Right cardiac atrium (tissue), 5 donors: ENCODE measurements around the gene EGFR. TPM values are rescaled to one million over a fixed set of nuclear protein-coding genes. Genes with fewer than 3 reads are reported as not detected.
A peak's percentile ranks its signal among the peaks of the same experiment; 100 is the strongest.

ENCODE experiments used
- ATAC-seq, 2 donors: fragments of 200-7000 bp; cut with Tn5 transposase; one replicate each; pipeline versions ENCODE4 v1.8.0 to v1.9.1; 2020; ENCODE audit warnings: moderate library complexity in 2 of 2, mild to moderate bottlenecking in 1 of 2
- DNase-seq, 3 donors: peaks; one replicate each; pipeline ENCODE4 v3.0.0-alpha.2; 2020
- H3K27ac ChIP-seq: one replicate; pipeline ENCODE4 v1.5.1; 2013; ENCODE audit warnings: mild to moderate bottlenecking, low read length, control low read depth, moderate library complexity
- H3K27me3 ChIP-seq: one replicate; pipeline ENCODE4 v1.6.1; 2013; ENCODE audit not compliant: control insufficient read depth, insufficient read depth
- H3K4me1 ChIP-seq: one replicate; pipeline ENCODE4 v1.6.1; 2013; ENCODE audit warnings: low read length; ENCODE audit not compliant: control insufficient read depth, insufficient read depth
- H3K4me3 ChIP-seq: one replicate; pipeline ENCODE4 v1.5.1; 2013; ENCODE audit warnings: low read length, control low read depth
- H3K9me3 ChIP-seq: one replicate; pipeline ENCODE4 v1.6.1; 2013; ENCODE audit warnings: low read length; ENCODE audit not compliant: control insufficient read depth
- WGBS: extraction: QIAGEN DNeasy Blood & Tissue Kit; methylation state at CpG from one replicate; pipeline ENCODE4 v1.1.7; 2013; 5-methylcytosine and 5-hydroxymethylcytosine counted together
- intact Hi-C, 4 donors: fragments of 100-400 bp; cut with DNase I; formaldehyde crosslinking; loops; one replicate each; pipeline versions ENCODE4 v1.11.0 to v1.14.0; 2022 to 2023
- polyA plus RNA-seq: library from polyadenylated mRNA; stranded (reverse); fragments of 200-250 nt; gene quantifications from one replicate; pipeline ENCODE4 v1.2.3, GENCODE V29; 2013
- total RNA-seq, 4 donors: library from RNA; stranded (reverse); fragmentation: NEBNext Ultra II Directional; extraction: Animal tissue kit (Norgen Biotek cat#: 25700); gene quantifications; one replicate each; pipeline ENCODE4 v1.2.1, GENCODE V29; 2021
- donor health status: healthy with polysubstance abuse.
- donor health status: DM: no; HTN: yes; CAD: no.
- donor health status: DM: no; HTN: no; CAD: no.
- donor health status: DM: no; HTN: yes; CAD: no; lungs with severe emphysema.
- donor health status: DM: yes; HTN: yes; CAD: no.

The EGFR gene
- total and polyA plus RNA-seq, 5 donors, result 4.2 to 21.8 (median 14.8) TPM

DNA sequence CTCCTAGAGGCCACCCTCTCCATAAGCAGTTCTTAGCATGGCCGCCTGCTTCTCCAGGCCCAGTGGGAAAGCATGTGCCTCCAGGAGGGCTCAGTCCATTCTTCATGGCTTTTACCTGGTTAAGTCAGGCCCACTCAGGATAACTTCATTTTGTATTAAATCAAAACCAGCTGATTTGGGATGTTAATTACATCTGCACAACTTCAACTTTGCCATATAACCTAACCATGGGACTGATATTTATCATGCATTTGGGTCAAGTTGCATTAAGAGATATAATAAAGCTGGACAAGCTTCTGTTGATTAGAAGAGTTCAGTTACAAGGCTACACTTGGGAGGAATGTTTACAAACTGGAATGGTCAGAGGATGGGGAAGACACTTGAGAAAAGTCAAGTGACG, 65.5 kb downstream of the EGFR start:
- DNase-seq (no peak), ATAC-seq (no peak)
- Histone ChIP-seq H3K27ac (no peak overlapping the region), H3K4me1 (peaks cover 6% of the 10 kb centered on the region), H3K9me3 (no peaks in the 10 kb centered on the region), H3K4me3 (no peak overlapping the region), H3K27me3 (no peaks in the 10 kb centered on the region)
- WGBS, result 98% methylated on average over 2 of the region's 2 CpGs
- intact Hi-C loops, result no loop called here

DNA sequence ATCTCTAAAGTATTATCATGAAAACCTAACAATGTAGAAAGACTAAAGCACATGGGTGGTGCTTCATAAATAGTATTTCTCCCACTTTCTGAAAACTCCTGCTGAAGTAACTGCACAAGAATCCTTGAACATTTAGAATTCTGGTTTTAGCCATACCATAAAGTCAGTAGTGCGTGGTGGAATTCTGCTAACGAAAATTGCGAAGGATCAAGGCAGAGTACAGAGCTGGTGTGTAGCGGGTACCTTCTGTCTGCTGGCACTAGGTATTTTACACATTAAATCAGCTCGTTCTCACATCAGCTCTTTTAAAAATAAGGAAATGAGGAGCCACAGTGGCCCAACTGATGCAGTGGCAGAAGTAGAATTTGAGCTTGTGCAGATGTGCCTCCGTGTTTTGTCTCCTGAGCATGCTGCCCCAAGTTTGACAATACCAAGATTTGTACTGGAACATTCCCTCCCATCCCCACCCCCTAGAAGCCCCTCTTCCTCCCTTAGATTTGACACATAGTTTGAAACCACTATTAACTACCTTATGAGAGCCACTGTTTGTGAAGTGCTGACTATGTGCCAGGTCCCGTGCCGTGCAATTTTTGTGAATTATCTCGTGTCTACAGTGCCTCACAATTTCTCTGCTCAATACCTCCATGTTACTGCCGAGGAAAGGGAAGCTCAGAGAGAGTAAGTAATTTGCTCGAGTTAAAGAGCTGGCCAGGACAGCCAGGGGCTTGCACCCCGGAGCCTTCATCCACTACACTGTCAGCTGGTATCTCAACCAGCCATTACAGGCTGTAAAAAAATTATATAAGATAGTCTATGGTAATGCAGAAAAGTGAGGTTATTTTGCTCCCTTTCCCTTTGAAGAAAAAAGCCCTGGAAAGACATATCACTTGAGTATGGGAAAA, 66.9 kb downstream of the EGFR start:
- H3K27me3 ChIP-seq, result no peaks in the 10 kb centered on the region
- H3K4me3 ChIP-seq, result no peak overlapping the region
- H3K4me1 ChIP-seq, result peaks cover 6% of the 10 kb centered on the region
- intact Hi-C loops, result no loop called here
- 70% methylated on average over 12 of the region's 12 CpGs for WGBS
- DNase-seq (no peak), ATAC-seq (no peak)
- H3K27ac ChIP-seq, result no peak overlapping the region
- H3K9me3 ChIP-seq, result no peaks in the 10 kb centered on the region

DNA sequence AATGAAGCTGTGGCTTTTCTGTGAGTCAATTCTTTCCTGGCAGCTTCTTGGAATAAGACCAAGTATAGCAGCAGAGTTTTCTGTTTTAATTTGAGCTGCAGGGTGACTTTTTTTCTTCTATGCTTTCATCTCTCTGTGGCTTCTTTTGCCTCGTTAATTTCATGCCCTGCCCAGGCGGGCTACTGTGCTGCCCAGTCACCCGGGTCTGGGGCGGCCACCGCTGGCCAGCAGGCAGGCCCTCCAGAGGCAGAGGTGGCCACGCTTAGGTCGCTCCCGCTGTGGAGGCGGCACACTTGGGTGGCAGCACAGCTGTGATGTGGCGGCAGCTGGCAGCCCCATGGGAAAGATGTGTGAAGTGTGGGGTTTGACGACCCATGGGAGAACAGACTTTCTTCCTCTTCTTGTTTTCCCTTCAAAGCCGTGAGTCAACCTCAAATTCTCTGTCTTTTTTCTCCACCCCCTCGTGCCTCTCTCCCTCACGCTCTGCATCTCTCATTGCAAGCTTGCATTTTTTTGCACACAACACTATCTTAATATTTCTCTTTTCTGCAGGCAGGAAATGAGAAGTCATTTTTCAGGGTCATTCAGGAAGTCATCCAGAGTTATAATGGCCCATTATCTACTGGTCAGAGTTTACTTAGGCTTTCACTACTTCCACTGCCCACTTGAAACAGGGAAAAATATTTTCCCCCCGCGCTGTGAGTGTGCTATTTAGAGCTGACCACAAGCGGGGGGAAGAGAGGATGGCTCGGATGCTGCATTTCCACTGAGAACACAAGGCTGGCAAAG, 67.8 kb downstream of the EGFR start:
- intact Hi-C loops, result no loop called here
- Histone ChIP-seq H3K4me3 (no peak overlapping the region), H3K27me3 (no peaks in the 10 kb centered on the region), H3K27ac (peak overlapping the region; percentile 76), H3K4me1 (peaks cover 2% of the 10 kb centered on the region), H3K9me3 (no peaks in the 10 kb centered on the region)
- peak; percentile 71 to 77 for ATAC-seq
- 13% methylated on average over 18 of the region's 18 CpGs for WGBS
- peak; percentile 33 to 64 (median 57) for DNase-seq

DNA sequence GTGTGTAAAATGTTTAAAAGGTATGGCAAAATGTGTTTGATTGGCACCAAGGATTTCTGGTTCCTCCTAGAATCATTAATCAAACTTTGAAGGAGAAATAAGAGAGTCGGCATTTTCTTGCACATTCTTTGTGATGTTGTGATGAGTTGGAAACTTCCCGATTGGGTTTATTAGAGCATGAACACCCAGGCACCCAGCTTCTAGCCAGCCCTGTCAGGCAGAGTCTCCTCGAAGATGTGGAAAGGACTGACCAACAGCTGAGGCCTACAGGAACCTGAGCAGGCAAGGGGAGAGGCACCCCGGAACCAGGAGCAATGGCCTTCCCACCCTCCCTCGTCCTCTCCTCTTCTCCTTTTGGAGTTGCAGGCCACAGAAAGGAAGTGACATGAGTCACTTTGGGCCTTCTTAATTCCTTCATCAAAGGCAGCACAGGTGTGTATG, 68.7 kb downstream of the EGFR start:
- ATAC-seq, result no peak
- WGBS, result 74% methylated on average over 5 of the region's 5 CpGs
- Histone ChIP-seq H3K27ac (no peak overlapping the region), H3K4me3 (no peak overlapping the region), H3K9me3 (no peaks in the 10 kb centered on the region), H3K4me1 (peaks cover 4% of the 10 kb centered on the region), H3K27me3 (no peaks in the 10 kb centered on the region)
- intact Hi-C loops, result no loop called here
- no peak for DNase-seq

DNA sequence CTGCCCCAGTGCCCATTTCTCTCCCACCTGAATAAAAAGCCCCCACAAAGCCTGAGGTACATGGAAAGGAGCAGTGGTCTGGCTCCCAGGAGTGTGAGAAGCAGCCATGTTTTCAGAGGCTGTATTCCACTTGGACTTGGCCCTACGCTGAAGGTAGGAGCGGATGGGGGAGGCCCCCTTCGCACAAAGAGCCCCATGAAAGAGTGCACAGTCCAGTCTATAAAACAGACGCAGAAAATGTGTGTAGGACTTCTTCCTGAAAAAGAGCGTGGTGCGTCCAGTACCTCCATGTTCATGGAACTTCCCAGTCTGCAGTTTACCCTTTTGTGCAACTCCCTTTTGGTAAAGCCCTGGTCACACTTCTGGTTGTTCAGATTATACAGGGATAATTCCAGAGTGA, 69.3 kb downstream of the EGFR start:
- intact Hi-C loops, result no loop called here
- Histone ChIP-seq H3K27me3 (no peaks in the 10 kb centered on the region), H3K4me3 (no peak overlapping the region), H3K4me1 (peaks cover 4% of the 10 kb centered on the region), H3K27ac (no peak overlapping the region), H3K9me3 (no peaks in the 10 kb centered on the region)
- 91% methylated on average over 6 of the region's 6 CpGs for WGBS
- ATAC-seq (no peak), DNase-seq (no peak)

DNA sequence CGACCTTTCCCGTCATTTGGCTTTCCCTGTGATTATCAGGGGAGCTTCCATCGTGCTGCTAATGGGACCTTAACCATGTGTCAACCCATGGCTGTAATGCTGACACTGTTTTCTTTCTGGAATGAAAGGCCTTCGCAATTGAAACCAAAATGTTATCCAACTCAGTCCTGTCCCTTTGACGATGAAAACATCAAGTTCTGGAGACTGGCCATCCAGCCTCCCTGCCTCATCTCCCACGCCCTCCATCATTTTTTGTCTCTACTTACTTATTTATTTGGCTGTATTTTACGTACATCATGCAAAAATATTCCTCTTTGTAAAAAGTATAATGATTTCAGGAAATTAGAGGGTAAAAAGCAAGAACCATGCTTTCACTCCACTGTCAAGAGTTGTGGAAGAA, 69.8 kb downstream of the EGFR start:
- ATAC-seq (no peak), DNase-seq (no peak)
- H3K4me1 ChIP-seq, result peaks cover 4% of the 10 kb centered on the region
- 70% methylated on average over 7 of the region's 7 CpGs for WGBS
- no peaks in the 10 kb centered on the region for H3K27me3 ChIP-seq
- no peak overlapping the region for H3K27ac ChIP-seq
- H3K4me3 ChIP-seq, result no peak overlapping the region
- intact Hi-C loops, result no loop called here
- no peaks in the 10 kb centered on the region for H3K9me3 ChIP-seq

DNA sequence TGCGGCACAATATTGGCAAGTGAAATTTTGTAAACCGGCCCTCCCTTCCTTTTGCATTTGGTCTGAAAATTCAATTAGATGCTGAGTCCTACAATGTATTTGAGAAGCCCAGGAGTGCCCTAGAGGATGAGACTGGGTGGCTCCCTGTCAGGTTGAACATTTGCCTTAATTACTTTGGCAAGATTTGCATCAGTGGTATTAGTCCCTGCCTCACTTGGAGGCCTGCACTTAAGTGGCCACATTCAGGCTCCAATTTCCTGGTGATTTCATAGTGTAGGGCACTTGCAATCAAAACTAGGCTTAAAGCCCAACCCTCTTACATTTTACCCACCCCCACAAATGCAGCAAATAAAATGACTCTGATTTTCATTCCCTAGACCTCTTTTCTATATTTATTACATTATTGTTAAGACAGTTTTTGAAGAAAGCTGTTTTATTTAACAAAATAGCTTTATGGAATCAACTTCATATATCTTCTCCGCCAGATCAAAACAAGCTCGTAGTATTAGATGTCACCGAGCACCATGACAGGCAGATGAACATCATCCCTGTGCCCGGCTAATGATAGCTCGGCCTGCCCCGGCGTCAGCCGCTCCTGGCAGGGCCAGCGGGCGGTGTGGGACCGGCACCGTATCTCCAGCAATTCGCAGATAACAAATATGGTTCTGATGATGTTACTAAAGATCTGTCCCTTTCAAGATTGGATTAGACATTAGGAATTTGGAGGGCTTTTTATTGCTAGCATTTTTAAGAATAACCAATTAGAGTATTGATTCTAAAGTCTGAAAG, 73.6 kb downstream of the EGFR start:
- H3K9me3 ChIP-seq, result no peaks in the 10 kb centered on the region
- H3K27ac ChIP-seq, result no peak overlapping the region
- H3K4me3 ChIP-seq, result no peak overlapping the region
- WGBS, result 69% methylated on average over 15 of the region's 15 CpGs
- H3K4me1 ChIP-seq, result peaks cover 17% of the 10 kb centered on the region
- DNase-seq (no peak), ATAC-seq (peak in 1 of 2 donors; percentile 45)
- H3K27me3 ChIP-seq, result no peaks in the 10 kb centered on the region
- intact Hi-C loops, result loop anchor here in 1 of 4 donors (10.0 kb wide), 1 partner anchor 58 kb away; no protein-coding TSS in a partner anchor

DNA sequence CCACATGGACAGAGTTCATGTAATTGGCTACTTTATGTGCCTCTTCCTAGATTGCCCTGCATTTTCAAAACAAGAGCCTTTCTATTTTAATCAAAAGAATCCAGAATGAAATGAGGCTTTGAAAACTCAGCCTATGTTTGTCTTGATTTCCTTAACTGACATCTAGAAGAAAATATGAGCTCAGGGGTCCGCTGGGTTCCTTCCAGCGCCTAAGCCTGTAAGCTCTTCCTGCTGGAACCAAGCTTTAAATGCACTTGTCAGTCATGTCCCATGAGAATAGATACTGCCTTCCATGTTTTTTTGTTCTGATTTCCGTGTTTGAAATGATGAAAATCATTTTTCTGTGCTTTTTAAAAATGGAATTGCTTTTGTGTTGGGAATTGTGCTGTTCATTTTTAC, 74.2 kb downstream of the EGFR start:
- Histone ChIP-seq H3K27ac (no peak overlapping the region), H3K9me3 (no peaks in the 10 kb centered on the region), H3K4me1 (peaks cover 15% of the 10 kb centered on the region), H3K4me3 (no peak overlapping the region), H3K27me3 (no peaks in the 10 kb centered on the region)
- DNase-seq (no peak), ATAC-seq (no peak)
- WGBS, result 73% methylated on average over 3 of the region's 3 CpGs
- intact Hi-C loops, result loop anchor here in 1 of 4 donors (10.0 kb wide), 1 partner anchor 58 kb away; no protein-coding TSS in a partner anchor

DNA sequence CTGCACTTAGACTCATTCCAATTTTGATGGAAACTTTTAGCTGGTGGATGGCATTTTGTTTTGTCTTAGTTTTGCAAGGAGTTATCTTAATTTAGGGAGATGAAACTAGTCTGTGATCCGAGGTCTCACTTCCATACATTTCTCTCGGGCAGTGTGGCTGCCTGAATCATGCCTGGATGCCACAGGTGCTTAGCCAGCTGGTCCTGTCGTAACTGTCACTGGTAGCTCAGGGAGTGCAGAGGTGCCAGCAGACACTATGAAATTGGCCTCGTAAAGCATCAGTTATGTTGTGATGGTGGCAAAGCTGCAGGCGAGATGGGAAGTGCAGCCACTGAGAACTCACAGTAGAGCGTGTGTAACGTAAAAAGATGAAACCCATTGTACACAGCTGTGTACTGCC, 74.9 kb downstream of the EGFR start:
- ATAC-seq (no peak), DNase-seq (no peak)
- 77% methylated on average over 7 of the region's 7 CpGs for WGBS
- Histone ChIP-seq H3K27ac (no peak overlapping the region), H3K4me3 (no peak overlapping the region), H3K27me3 (no peaks in the 10 kb centered on the region), H3K4me1 (peaks cover 15% of the 10 kb centered on the region), H3K9me3 (no peaks in the 10 kb centered on the region)
- intact Hi-C loops, result loop anchor here in 1 of 4 donors (10.0 kb wide), 1 partner anchor 59 kb away; no protein-coding TSS in a partner anchor

DNA sequence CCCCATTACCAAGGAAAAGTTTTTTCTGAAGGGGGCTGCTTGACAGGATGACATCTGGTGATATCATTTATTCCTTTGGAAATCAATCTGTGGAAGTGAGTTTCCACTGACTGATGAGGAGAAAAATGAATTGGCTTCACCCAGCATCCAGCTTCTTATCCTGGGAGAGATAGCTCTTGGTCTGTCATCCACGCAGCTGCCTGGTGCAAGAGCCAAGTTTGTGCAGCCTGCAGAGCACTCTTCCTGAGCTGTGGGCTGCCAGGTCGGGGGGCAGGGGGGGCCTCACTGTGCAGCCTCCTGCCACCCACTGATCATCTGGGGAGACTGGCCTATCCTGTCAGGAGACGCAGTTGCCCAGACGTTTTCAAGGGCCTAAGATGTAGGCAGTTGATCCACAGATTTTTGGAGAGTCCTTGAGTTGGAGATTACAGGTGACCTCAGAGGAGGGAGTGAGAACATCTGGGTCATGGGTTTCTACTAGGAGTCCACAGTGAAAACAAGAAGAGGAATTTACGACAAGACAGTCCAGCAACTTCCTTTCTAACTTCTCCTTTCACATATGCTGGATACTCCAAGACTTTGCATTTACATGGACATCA, 75.4 kb downstream of the EGFR start:
- no peak overlapping the region for H3K27ac ChIP-seq
- no peaks in the 10 kb centered on the region for H3K27me3 ChIP-seq
- DNase-seq (peak in 1 of 3 donors; percentile 65), ATAC-seq (no peak)
- no peaks in the 10 kb centered on the region for H3K9me3 ChIP-seq
- peaks cover 15% of the 10 kb centered on the region for H3K4me1 ChIP-seq
- 36% methylated on average over 5 of the region's 5 CpGs for WGBS
- no peak overlapping the region for H3K4me3 ChIP-seq
- intact Hi-C loops, result loop anchor here in 1 of 4 donors (10.0 kb wide), 1 partner anchor 59 kb away; no protein-coding TSS in a partner anchor
